Erythroblast (primary cell): ENCODE results near the gene TMEM259.

ENCODE experiments used
- GATA1 ChIP-seq: IDR thresholded peaks from 2 replicates; pipeline ENCODE4 v1.6.1; 2011; ENCODE audit warnings: low read depth, mild to moderate bottlenecking, control low read depth, low read length, moderate library complexity
- POLR2A ChIP-seq: IDR thresholded peaks from 2 replicates; pipeline ENCODE4 v1.6.1; 2011; ENCODE audit warnings: mild to moderate bottlenecking, low read length

DNA sequence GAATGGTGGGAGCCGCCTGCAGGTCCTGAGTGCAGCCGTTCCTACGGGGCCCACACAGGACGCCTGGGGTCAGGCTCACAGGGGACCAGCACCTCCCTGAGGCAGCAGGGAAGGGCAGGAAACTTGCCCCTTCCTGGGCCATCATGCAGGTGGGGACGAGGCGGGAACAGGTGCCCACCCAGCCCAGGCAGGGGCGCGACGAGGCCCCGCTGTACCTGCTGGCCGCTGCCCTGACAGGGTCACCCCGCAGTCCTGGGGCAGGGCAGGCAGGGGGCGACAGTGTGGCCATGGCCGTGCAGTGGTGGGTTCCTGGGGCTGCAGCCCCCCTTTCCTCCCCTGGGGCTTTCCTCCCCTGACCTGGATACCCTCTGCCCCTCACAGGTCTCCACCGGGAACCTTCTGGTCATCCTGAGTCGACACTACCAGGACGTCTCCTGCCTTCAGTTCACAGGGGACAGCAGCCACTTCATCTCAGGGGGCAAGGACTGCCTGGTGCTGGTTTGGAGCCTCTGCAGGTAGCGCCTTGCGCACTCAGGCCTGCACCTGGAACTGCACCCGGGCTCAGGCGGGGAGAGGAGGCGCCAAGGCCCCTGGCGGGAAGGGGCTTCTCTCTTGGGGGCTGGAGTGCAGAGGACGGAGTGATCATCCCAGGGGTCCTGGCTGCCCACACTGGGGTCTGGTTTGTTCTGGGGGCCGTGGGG lies 31.4 kb downstream of the TMEM259 start:
- no peak for TF ChIP-seq POLR2A
- no peak for TF ChIP-seq GATA1
